Progenitor cell of endocrine pancreas (in vitro differentiated cells): ENCODE data around the gene PADI6. TPM values are rescaled to one million over a fixed set of nuclear protein-coding genes. Genes with fewer than 3 reads are reported as not detected.

Experiments
- DNase-seq: peaks from one replicate; pipeline ENCODE4 v3.0.0; 2021; ENCODE audit warnings: low spot score; ENCODE audit not compliant: unreplicated experiment
- H3K27ac Mint-ChIP-seq: 2 replicates; pipeline ENCODE4 v1.8.0; 2021; ENCODE audit warnings: mild to moderate bottlenecking, moderate library complexity, mixed read lengths
- H3K27me3 Mint-ChIP-seq: 2 replicates; pipeline ENCODE4 v1.8.0; 2021; ENCODE audit warnings: mixed read lengths
- H3K36me3 Mint-ChIP-seq: 2 replicates; pipeline ENCODE4 v1.8.0; 2022; ENCODE audit warnings: mixed read lengths; ENCODE audit not compliant: insufficient read depth
- H3K4me1 Mint-ChIP-seq: 2 replicates; pipeline ENCODE4 v1.8.0; 2021; ENCODE audit warnings: low read depth, mixed read lengths
- H3K4me3 Mint-ChIP-seq: 2 replicates; pipeline ENCODE4 v1.8.0; 2021; ENCODE audit warnings: low read depth, mild to moderate bottlenecking, moderate library complexity, mixed read lengths
- H3K9me3 Mint-ChIP-seq: 2 replicates; pipeline ENCODE4 v1.8.0; 2021; ENCODE audit warnings: low read depth, mixed read lengths
- CTCF ChIP-seq: fragments of 200-600 bp; sonication (generic); IDR thresholded peaks from one replicate; pipeline ENCODE4 v1.5.0; 2021; ENCODE audit warnings: antibody characterized with exemption, mild to moderate bottlenecking; ENCODE audit not compliant: unreplicated experiment
- long read RNA-seq: library from polyadenylated mRNA; unstranded; transcript quantifications from one replicate; pipeline ENCODE4 v2.0.0, GENCODE V29; 2020
- total RNA-seq: library from RNA; stranded (reverse); gene quantifications from 2 replicates; pipeline ENCODE4 v1.2.1, GENCODE V29; 2021

PADI6 gene
- total RNA-seq, result not detected in 2 replicates
- long read RNA-seq, result 0 reads

DNA sequence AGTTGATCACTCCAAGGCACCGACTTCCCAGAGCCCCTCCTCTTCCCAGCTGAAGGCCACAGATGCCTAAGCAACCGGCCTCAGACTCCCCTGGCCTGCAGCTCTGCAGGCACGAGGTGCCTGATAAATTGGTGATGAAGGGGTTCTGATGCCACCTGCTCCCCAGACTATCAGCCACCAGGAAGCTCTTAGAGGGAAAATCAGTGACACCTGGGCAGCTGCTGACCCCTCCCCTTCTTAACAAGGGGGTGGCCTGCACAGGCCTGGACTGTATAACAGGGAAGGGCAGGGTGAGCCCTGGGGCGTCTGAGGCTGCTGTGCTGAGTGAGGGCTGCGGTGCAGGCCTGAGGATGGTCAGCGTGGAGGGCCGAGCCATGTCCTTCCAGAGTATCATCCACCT lies at the start of gene PADI6:
Gene PADI6 (plus strand): TSS at position 301 of the 400 bp plus-strand sequence. CDS start 50 bp downstream, at position 351.
- H3K4me1 Mint-ChIP-seq, result no peaks in the 10 kb centered on the region
- no peak for TF ChIP-seq CTCF
- H3K4me3 Mint-ChIP-seq, result no peak within 1 kb of the TSS
- peaks cover 11% of the 10 kb centered on the region for H3K27me3 Mint-ChIP-seq
- no peak within 1 kb of the TSS for H3K27ac Mint-ChIP-seq
- H3K9me3 Mint-ChIP-seq, result no peaks in the 10 kb centered on the region
- no peaks in the 10 kb centered on the region for H3K36me3 Mint-ChIP-seq
- no peak for DNase-seq

- Mint-ChIP-seq H3K36me3 (no peaks in the 10 kb centered on the region), H3K27ac (no peak overlapping the region), H3K4me3 (no peak overlapping the region)
Observed at GRCh38 chr1:17328855-17329254, 43.1 kb upstream of the PADI6 start.

GRCh38 chr1:17329610-17330009 lies 42.4 kb upstream of the PADI6 start:
- no peak overlapping the region for H3K27ac Mint-ChIP-seq
- no peak overlapping the region for H3K4me3 Mint-ChIP-seq
- H3K27me3 Mint-ChIP-seq, result peaks cover 26% of the 10 kb centered on the region
- TF ChIP-seq CTCF, result no peak
- H3K9me3 Mint-ChIP-seq, result peaks cover 7% of the 10 kb centered on the region
- no peaks in the 10 kb centered on the region for H3K4me1 Mint-ChIP-seq
- H3K36me3 Mint-ChIP-seq, result no peaks in the 10 kb centered on the region
- no peak for DNase-seq

More at GRCh38 chr1:17328855-17329254, 43.1 kb upstream of the PADI6 start:
- DNase-seq, result no peak
- Mint-ChIP-seq H3K27me3 (peaks cover 25% of the 10 kb centered on the region), H3K4me1 (no peaks in the 10 kb centered on the region), H3K9me3 (peaks cover 7% of the 10 kb centered on the region)
- no peak for TF ChIP-seq CTCF

GRCh38 chr1:17330856-17331255 lies 41.1 kb upstream of the PADI6 start:
- Mint-ChIP-seq H3K27me3 (peaks cover 31% of the 10 kb centered on the region), H3K36me3 (no peaks in the 10 kb centered on the region), H3K4me1 (no peaks in the 10 kb centered on the region), H3K27ac (no peak overlapping the region), H3K4me3 (no peak overlapping the region), H3K9me3 (peaks cover 7% of the 10 kb centered on the region)
- no peak for DNase-seq
- TF ChIP-seq CTCF, result no peak

DNA sequence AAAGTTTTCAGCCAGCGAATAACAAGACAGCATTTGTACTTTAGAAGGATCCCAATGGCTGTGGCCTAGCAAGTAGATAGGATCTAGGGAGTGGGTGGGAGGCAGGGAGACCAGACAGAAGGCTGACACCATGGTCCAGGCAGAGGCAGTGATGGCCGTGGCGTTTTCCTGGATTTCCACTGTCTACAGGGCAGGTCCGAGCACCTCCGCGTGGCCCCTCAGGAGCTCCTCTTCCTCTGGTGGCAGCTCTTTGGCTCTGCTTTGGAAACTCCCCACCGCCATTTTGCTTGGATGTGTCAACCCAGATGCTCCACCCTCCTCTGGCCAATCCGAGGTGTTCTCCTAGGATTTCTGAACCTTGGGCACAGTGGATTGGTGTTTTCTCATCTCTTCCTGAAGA lies 38.9 kb upstream of the PADI6 start:
- Mint-ChIP-seq H3K4me3 (no peak overlapping the region), H3K36me3 (no peaks in the 10 kb centered on the region), H3K27me3 (peaks cover 41% of the 10 kb centered on the region), H3K9me3 (peaks cover 7% of the 10 kb centered on the region), H3K4me1 (no peaks in the 10 kb centered on the region), H3K27ac (no peak overlapping the region)
- DNase-seq, result no peak
- TF ChIP-seq CTCF, result no peak
